ENCODE results near the gene ABCC5.
"Not testable (repeated sequence)": the region's sequence is repeated elsewhere in the genome, so short reads cannot be mapped to it uniquely, and the experiment has no call there.

The ABCC5 gene

DNA sequence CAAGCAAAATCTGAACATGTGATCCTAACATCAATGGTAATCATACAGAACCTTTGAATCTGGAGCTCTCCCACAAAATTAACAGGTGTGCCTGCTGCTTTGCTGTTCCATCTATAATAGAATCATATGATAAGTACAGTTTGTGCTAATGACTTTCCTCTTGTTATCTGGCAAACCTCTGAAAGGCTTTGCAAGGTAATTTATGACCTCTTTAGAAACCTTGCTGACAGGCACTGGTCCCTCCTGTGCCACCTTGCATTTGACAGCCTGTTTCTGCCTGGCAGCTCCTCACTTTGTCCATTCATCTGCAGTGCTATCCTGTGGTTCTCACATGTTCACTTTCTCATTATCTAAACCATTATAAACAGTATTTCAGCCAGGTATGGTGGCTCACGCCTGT, 24.9 kb upstream of the ABCC5 start:
- no peaks in the 10 kb centered on the region for H3K9me3 ChIP-seq (ENCODE audit: low read depth, low read length)
- H3K9ac ChIP-seq (ENCODE audit: insufficient read length), result no peak overlapping the region
- TF ChIP-seq FOXP2 (optimal IDR thresholded peaks at IDR 0.05; ENCODE audit: control extremely low read depth, extremely low read length, insufficient read depth), result no peak
- TF ChIP-seq EZH2 (IDR thresholded peaks at IDR 0.05), result no peak
- H3K27ac ChIP-seq, result no peak overlapping the region
- no peaks in the 10 kb centered on the region for H3K36me3 ChIP-seq (ENCODE audit: insufficient read depth, low read length)
- no peak overlapping the region for H3K4me3 ChIP-seq
- no peak for DNase-seq (ENCODE audit: low read depth, low spot score)

GRCh38 chr3:184040010-184040409, 22.3 kb upstream of the ABCC5 start:
- no peak for TF ChIP-seq EZH2 (IDR thresholded peaks at IDR 0.05)
- TF ChIP-seq FOXP2 (optimal IDR thresholded peaks at IDR 0.05; ENCODE audit: control extremely low read depth, extremely low read length, insufficient read depth), result no peak
- no peak for TF ChIP-seq POLR2AphosphoS5 (IDR thresholded peaks at IDR 0.05; ENCODE audit: borderline replicate concordance, low read depth, low read length)
- no peak for DNase-seq (ENCODE audit: low read depth, low spot score)
- H3K9ac ChIP-seq (ENCODE audit: insufficient read length), result no peak overlapping the region
- no peak overlapping the region for H3K4me3 ChIP-seq
- H3K9me3 ChIP-seq (ENCODE audit: low read depth, low read length), result no peaks in the 10 kb centered on the region
- H3K36me3 ChIP-seq (ENCODE audit: insufficient read depth, low read length), result no peaks in the 10 kb centered on the region
- H3K27ac ChIP-seq, result no peak overlapping the region

- Histone ChIP-seq H3K4me3 (no peak overlapping the region), H3K36me3 (ENCODE audit: insufficient read depth, low read length) (no peaks in the 10 kb centered on the region), H3K27ac (no peak overlapping the region), H3K9ac (ENCODE audit: insufficient read length) (no peak overlapping the region), H3K9me3 (ENCODE audit: low read depth, low read length) (no peaks in the 10 kb centered on the region)
- no peak for DNase-seq (ENCODE audit: low read depth, low spot score)
- TF ChIP-seq EZH2 (IDR thresholded peaks at IDR 0.05) (no peak), FOXP2 (optimal IDR thresholded peaks at IDR 0.05; ENCODE audit: control extremely low read depth, extremely low read length, insufficient read depth) (no peak), POLR2AphosphoS5 (IDR thresholded peaks at IDR 0.05; ENCODE audit: borderline replicate concordance, low read depth, low read length) (no peak)
Observed at GRCh38 chr3:184039414-184039813, 21.7 kb upstream of the ABCC5 start.

DNA sequence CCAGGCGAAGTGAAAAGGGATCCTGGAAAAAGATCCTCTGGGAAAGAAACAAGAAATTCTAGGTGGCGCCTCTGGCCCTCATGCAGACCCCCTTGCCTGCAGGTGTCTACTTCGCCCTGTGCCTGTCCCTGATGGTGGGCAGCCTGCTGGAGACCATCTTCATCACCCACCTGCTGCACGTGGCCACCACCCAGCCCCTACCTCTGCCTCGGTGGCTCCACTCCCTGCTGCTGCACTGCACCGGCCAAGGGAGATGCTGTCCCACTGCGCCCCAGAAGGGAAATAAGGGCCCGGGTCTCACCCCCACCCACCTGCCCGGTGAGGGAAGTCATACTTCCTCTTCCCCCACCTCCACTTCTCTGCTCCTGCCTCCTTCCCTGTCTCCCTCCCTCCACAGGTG, 20.6 kb upstream of the ABCC5 start:
- DNase-seq (ENCODE audit: low read depth, low spot score), result not testable (repeated sequence)

GRCh38 chr3:184037816-184038215, 20.1 kb upstream of the ABCC5 start:
- no peak for TF ChIP-seq EZH2 (IDR thresholded peaks at IDR 0.05)
- H3K36me3 ChIP-seq (ENCODE audit: insufficient read depth, low read length), result no peaks in the 10 kb centered on the region
- no peak overlapping the region for H3K27ac ChIP-seq
- H3K9ac ChIP-seq (ENCODE audit: insufficient read length), result no peak overlapping the region
- H3K9me3 ChIP-seq (ENCODE audit: low read depth, low read length), result no peaks in the 10 kb centered on the region
- DNase-seq (ENCODE audit: low read depth, low spot score), result no peak
- no peak overlapping the region for H3K4me3 ChIP-seq

More for the DNA sequence above, 20.6 kb upstream of the ABCC5 start:
- H3K9ac ChIP-seq (ENCODE audit: insufficient read length); H3K27ac ChIP-seq; H3K36me3 ChIP-seq (ENCODE audit: insufficient read depth, low read length); H3K9me3 ChIP-seq (ENCODE audit: low read depth, low read length); H3K4me3 ChIP-seq: not testable (repeated sequence)

DNA sequence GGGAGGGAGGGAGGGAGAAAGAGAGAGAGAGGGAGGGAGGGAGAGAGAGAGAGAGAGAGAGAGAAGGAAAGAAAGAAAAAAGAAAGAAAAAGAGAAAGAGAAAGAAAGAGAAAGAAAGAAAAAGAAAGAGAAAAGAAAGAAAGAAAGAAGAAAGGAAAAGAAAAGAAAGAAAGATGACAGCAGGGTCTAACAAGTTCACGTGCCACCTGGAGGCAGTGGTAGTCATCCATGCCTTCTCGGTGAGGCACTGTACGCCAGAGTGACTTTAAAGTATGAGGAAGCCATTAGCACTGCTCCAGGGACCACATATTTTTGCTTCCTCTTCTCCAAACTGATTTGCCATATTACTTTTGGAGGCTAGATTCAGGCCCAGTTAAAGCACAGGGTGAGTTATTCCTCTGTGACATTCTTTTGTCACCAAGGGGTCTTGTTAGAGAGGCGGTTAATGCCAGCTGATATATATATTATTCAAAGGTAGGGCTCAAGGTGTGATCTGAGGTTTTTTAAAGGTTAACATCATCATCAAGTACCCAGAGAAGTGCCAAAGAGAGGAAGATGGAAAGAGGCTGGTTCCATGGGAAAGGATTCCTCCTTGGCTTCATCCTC, 13.6 kb upstream of the ABCC5 start, which contains the start of gene HTR3D:
TSS of gene HTR3D (plus strand) at position 556 of the 606 bp plus-strand sequence. CDS start at position 556, 0 bp downstream.
- Histone ChIP-seq H3K9ac (ENCODE audit: insufficient read length) (no peak within 1 kb of the TSS), H3K4me3 (no peak within 1 kb of the TSS), H3K27ac (no peak within 1 kb of the TSS), H3K9me3 (ENCODE audit: low read depth, low read length) (no peaks in the 10 kb centered on the region), H3K36me3 (ENCODE audit: insufficient read depth, low read length) (no peaks in the 10 kb centered on the region)
- TF ChIP-seq POLR2AphosphoS5 (IDR thresholded peaks at IDR 0.05; ENCODE audit: borderline replicate concordance, low read depth, low read length), result no peak
- no peak for TF ChIP-seq FOXP2 (optimal IDR thresholded peaks at IDR 0.05; ENCODE audit: control extremely low read depth, extremely low read length, insufficient read depth)
- TF ChIP-seq EZH2 (IDR thresholded peaks at IDR 0.05), result no peak
- no peak for DNase-seq (ENCODE audit: low read depth, low spot score)

DNA sequence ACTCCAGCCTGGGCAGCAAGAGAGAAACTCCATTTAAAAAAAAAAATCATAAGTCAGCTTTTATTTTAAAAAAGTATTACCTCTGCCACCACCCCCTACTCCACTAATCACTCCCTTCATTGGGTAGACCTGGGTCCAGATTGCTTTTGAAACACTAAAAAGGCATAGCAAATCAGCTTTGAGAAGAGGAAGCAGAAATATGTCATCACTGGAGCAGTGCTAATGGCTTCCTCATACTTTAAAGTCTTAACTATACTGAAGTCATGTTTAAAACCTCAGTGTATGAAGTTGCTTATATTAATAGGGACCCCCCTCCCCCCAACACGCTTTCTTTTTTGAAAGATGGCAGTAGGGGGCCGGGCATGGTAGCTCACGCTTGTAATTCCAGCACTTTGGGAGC, 12.9 kb upstream of the ABCC5 start:
- no peak for DNase-seq (ENCODE audit: low read depth, low spot score)
- Histone ChIP-seq H3K36me3 (ENCODE audit: insufficient read depth, low read length) (no peaks in the 10 kb centered on the region), H3K4me3 (no peak overlapping the region), H3K9ac (ENCODE audit: insufficient read length) (no peak overlapping the region), H3K9me3 (ENCODE audit: low read depth, low read length) (no peaks in the 10 kb centered on the region), H3K27ac (no peak overlapping the region)
- no peak for TF ChIP-seq FOXP2 (optimal IDR thresholded peaks at IDR 0.05; ENCODE audit: control extremely low read depth, extremely low read length, insufficient read depth)
- TF ChIP-seq POLR2AphosphoS5 (IDR thresholded peaks at IDR 0.05; ENCODE audit: borderline replicate concordance, low read depth, low read length), result no peak
- no peak for TF ChIP-seq EZH2 (IDR thresholded peaks at IDR 0.05)

GRCh38 chr3:184029443-184029842, 11.8 kb upstream of the ABCC5 start:
- no peak overlapping the region for H3K27ac ChIP-seq
- DNase-seq (ENCODE audit: low read depth, low spot score), result no peak
- no peak overlapping the region for H3K9ac ChIP-seq (ENCODE audit: insufficient read length)
- H3K36me3 ChIP-seq (ENCODE audit: insufficient read depth, low read length), result no peaks in the 10 kb centered on the region
- TF ChIP-seq FOXP2 (optimal IDR thresholded peaks at IDR 0.05; ENCODE audit: control extremely low read depth, extremely low read length, insufficient read depth) (no peak), EZH2 (IDR thresholded peaks at IDR 0.05) (no peak), POLR2AphosphoS5 (IDR thresholded peaks at IDR 0.05; ENCODE audit: borderline replicate concordance, low read depth, low read length) (no peak)
- no peaks in the 10 kb centered on the region for H3K9me3 ChIP-seq (ENCODE audit: low read depth, low read length)
- H3K4me3 ChIP-seq, result no peak overlapping the region

DNA sequence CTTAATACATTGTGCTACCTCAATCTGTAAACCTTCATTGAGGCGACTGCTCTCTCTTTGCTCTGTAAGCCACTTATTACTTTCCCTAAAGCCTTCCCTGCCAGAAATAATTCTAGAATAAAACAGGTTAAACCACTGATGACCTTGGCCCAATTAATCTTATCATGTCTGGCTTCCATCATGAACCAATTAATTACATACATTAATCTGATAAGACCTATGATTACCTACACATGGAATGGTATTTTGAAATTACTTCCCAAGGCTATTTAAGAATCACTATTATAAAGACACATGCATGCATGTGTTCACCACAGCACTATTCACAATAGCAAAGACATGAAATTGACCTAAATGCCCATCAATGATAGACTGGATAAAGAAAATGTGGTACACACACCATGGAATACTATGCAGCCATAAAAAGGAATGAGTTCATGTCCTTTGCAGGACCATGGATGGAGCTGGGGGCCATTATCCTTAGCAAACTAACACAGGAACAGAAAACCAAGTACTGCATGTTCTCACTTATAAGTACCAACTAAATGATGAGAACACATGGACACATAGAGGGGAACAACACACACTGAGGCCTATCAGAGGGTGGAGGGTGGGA, 10.7 kb upstream of the ABCC5 start:
- H3K4me3 ChIP-seq; H3K27ac ChIP-seq; H3K36me3 ChIP-seq (ENCODE audit: insufficient read depth, low read length); H3K9me3 ChIP-seq (ENCODE audit: low read depth, low read length); DNase-seq (ENCODE audit: low read depth, low spot score); H3K9ac ChIP-seq (ENCODE audit: insufficient read length): not testable (repeated sequence)

DNA sequence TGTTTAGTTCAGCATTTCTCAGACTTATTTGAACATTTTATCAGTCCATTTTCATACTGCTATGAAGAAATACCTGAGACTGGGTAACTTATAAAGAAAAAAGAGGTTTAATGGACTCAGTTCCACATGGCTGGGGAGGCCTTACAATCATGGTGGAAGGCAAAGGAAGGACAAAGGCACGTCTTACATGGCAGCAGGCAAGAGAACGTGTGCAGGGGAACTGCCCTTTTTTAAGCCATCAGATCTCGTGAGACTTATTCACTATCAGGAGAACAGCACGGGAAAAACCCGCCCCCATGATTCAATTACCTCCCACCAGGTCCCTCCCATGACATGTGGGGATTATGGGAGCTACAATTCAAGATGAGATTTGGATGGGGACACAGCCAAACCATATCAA, 7.6 kb upstream of the ABCC5 start:
- H3K9ac ChIP-seq (ENCODE audit: insufficient read length); H3K4me3 ChIP-seq; H3K27ac ChIP-seq; H3K9me3 ChIP-seq (ENCODE audit: low read depth, low read length); DNase-seq (ENCODE audit: low read depth, low spot score); H3K36me3 ChIP-seq (ENCODE audit: insufficient read depth, low read length): not testable (repeated sequence)

Measured in SK-N-MC (cell line).